HG02588 (cell line): ENCODE results near the gene CELF2.

Experiments used
- ATAC-seq: cut with Tn5 transposase; IDR thresholded peaks from one replicate; pipeline ENCODE4 v1.9.1; 2021; ENCODE audit warnings: mild to moderate bottlenecking, moderate library complexity; ENCODE audit not compliant: unreplicated experiment

CELF2 gene

DNA sequence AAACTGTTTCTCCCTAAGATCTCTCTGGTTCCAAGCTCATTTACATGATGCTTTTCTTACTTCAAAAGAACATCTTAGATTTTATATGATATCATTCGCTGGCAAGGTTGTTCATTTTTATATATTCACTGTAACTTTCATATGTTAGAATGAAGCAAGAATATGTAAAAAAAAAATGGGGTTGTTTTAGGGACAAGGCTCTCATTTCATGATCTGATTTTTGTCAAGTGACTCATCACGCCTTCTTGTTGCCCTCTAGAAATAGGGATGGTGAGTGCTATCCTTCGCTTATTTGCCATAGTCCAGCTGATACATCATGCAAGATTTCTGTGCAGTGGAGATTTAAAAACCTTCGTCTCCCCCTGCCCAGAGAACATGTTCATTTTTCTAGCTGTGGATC lies 14.0 kb upstream of the CELF2 start:
- ATAC-seq, result no peak

- ATAC-seq, result no peak
These were observed 13.3 kb upstream of the CELF2 start for GRCh38 chr10:11004144-11005077.

DNA sequence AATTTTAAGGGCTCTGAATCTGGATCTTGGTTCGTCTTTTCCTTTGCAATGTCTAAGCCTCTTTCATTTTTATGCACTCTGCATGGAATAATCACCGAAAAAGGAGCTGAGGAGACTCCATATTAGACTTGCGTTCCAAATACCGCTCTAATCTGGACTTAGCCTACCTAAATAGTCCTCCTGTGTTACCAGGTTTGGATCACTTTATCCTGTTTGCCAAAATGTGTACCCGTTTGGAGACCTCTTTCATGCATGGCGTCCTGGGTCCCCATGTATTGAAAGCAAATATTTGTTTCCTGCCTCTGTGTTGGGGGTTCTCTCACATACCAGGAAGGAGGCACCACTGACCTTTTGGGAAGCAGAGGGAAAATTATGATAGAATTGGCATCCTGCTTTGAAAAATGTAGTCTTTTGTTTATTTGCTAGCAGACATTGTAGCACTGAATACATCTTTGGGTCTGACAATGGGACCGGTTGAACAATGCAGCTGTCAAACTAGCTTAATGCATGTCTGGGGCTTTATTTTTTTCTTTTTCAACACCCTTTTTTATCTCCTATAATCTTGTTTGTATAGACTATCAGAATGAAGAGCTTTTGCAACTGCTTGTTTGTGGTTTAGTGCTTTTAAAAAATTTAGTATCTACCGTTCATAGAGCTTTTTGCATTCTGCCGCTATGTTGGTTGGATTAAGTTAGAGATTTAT lies 11.8 kb upstream of the CELF2 start:
- no peak for ATAC-seq

- no peak for ATAC-seq
These were observed 11.2 kb upstream of the CELF2 start for GRCh38 chr10:11006428-11006825.

- ATAC-seq, result no peak
These were observed 10.1 kb upstream of the CELF2 start for GRCh38 chr10:11007476-11008020.

DNA sequence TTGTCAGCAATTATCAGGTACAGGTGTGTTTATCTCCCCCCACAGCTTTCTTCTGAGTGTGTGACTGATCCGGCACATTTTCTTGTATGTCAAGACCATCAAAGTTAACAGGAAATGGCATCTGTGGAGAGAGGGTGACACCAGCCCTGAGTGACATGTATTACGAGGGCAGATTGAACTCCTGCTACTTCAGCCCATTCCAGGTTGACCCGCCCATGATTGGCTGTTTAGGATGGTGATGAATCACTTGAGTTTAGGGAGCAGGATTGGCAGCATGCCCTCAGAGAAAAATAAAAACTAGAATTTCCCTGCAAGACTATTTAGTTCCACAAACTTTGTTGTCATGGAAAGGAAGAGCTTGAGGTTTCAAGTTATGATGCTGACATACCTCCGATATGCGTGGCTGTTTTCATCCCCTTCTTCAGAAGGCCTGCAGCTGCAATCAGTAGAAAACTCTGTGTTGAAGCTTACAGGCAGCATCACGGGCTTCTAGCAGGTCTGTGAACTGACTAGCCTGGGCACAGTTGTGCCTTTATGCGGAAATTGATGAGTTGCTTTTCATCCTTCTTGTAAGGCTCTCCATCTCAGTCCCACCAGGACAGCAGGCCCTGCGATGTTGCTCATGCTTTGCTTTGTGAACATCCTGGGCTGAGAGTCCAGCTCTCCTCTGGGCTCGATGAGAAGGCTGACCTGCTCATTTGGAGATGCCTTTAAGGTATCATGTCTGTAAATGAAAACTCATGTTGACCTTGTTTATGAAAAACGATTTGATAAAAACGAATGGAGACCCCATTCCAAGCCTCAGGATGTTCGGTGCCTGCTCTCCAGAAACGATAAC lies 8.0 kb upstream of the CELF2 start:
- no peak for ATAC-seq

DNA sequence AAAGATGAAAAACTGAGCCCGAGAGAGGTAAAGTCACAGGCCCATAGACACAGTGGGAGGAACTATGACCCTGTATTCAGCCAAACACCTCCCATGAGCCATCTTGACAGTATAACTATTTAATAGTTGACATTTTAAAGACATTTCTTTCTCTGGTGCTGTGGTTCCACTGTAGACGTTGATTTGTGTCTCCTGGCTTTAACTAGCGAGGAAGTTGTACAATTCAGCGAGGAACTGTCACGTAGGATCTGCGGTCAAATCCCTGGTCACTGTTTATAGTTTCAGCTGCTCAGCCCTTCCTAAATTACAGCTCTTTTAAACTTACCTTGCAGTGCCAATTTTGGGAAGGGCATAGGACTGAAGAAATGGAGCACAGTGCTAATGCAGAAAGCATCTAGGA lies 7.1 kb upstream of the CELF2 start:
- ATAC-seq, result no peak

- ATAC-seq, result no peak
These were observed 6.2 kb upstream of the CELF2 start for GRCh38 chr10:11011436-11011835.

DNA sequence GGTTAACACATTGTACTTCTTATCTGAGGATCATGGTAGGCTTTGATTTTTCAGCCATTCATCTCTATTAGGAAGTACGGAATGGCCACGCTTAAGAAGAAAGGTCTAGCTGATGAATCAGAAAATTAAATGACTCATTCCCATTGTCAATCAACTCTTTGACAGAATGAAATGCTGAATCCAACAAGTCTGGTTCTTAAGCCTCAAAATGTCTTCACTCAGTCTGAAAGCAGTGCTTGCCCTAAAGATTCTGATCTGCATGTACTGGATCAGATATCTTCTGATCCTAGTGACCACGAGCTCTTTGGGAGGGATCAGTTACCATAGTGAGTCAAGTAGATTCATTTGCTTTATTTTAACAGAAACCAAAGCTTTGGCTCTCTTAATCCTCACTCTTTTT lies 5.7 kb upstream of the CELF2 start:
- ATAC-seq, result no peak

- no peak for ATAC-seq
These were observed 5.0 kb upstream of the CELF2 start for GRCh38 chr10:11012421-11013295.

DNA sequence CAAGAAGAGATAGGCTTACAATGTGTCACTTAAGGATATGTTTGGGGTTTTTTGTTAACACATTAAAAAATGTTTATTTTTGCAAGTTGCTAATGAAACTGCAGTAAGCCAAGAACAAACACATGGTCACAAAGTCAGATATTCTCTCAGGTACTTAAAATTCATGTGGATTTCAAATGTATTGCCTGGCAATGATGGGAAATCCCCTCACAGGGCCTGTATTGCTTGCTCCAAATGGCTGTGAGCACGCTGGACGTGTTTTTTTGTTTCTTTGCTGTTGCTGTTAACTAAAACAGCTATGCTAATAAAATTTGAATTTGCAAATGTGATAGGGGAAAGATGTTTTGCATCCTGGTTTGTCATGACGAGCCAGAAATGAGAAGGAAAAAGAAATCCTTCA lies 3.8 kb upstream of the CELF2 start:
- ATAC-seq, result no peak

DNA sequence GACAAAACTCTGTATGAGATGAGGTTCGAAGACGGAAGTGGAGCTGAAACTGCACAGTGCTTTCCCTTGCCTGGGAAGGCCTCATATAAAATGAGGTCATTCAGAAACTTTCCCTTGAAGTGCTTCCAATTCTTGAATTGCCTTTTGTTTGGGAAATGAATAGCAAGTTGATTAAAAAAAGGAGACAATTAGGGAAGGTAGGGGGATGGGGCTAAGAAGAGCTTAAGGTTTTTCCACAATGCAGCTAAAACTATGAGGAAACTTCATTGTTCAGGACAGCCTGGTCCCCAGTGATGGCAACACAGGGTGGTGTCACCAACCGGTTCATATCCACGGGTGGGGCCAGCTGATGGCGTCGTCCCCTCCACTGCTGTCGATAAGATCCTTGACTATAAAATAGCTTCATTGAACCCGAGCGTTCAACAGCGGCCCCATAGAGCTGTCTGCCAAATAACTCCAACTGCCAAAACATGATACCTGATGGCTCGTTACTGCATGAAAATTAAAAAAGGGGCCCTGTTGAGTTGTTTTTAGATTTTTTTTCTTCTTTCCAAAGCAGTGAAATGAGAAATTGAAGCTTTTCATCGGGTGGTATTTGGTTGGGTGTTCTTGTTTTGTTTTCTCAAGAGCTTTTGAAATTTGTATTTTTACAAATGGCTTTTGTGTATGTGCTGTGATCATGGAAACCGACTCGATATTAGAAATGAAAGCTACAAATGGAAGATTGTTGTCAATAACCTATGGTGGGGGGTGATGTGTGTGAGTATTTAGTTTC lies 2.8 kb upstream of the CELF2 start:
- ATAC-seq, result no peak

DNA sequence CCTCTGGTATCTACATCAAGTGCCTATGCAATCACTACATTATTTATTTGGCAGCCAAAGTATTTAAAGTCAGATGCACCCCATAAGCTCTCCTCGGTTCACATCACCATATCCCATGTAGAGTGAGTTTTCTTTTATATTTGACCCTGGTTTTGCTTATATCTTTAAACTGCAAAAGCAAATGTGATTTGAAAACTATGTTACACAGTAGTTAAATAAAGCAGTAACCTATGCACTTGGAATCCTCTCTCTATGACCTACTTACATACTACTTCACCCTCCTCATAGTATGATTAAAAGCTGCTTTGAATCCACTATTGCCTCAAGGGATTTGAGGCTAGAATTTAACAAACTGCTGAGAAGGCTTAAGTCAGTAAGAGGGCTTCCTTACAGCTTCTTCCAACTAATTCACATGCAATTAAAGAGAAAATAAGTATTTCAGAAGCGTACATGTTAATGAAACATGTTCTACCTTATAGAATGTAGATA lies 2.2 kb upstream of the CELF2 start:
- no peak for ATAC-seq

DNA sequence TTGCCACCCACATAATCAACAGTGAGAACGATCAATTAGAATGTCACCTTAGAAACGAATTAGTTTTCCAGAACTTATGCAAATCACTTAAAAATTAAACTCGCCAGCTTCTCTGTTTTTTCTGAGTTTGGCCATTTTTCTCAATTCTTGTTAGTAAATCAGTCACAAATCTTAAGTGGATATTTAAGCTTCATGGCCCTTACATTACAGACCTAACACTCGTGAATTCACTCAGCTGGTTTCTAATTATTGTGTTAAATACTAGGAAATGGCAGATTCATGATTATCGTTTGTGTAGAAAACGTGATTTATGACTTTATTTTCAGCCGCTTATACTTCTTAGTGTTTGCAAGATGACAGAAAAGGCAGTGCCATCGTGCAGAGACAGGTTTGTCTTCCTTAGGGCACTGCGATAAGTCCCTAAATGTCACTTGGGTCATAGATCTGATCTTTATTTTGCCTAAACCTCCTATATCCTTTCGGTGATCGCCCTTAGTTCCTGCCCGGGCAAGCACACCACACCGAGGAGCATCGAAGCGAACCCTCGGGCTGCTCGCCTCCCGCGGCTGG lies 587 bp upstream of the CELF2 start:
- peak; percentile 29 for ATAC-seq

- ATAC-seq, result no peak
These were observed 765 bp downstream of the CELF2 start for GRCh38 chr10:11018432-11018841.

- no peak for ATAC-seq
These were observed 1.4 kb downstream of the CELF2 start for GRCh38 chr10:11018855-11019631.

GRCh38 chr10:11019724-11020547 lies 2.3 kb downstream of the CELF2 start:
- no peak for ATAC-seq
